D341Med (cell line): ENCODE results near the gene RPL27.

Source experiments
- DNase-seq: peaks from one replicate; pipeline ENCODE4 v3.0.0; 2012; ENCODE audit warnings: low spot score

RPL27 gene

DNA sequence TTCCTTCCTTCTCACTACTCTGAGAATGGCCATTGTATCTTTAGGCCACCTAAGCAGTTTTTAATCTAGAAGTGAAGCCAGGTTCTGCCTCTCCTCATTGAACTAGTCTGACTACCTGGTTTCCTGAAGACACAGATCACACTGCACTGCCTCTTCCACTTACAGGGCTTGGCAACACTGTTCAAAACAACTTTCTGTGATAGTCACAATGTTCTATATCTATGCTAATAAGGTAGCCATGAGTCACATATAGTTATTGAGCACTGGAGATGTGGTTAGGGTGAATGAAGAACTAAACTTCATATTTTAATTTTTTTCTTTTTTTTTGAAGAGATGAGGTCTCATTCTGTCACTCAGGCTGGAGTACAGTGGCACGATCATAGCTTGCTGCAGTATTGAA lies 53.8 kb downstream of the RPL27 start:
- no peak for DNase-seq
